Activated B cell treated with CpG ODN at 0.5 μM for 24 hours (primary cell): Measurements from ENCODE around the gene PRM2. TPM values are rescaled to one million over a fixed set of nuclear protein-coding genes. Genes with fewer than 3 reads are reported as not detected.

Experiments used
- ATAC-seq: fragments of 200-7000 bp; cut with Tn5 transposase; one replicate; pipeline ENCODE4 v1.10.0; 2021; ENCODE audit warnings: low read depth, mild to moderate bottlenecking, moderate library complexity
- CTCF ChIA-PET: fragments of 350-600 bp; sonication (Branson Sonifier 250); formaldehyde crosslinking; loops from one replicate; lab custom pipeline; 2021; ENCODE audit warnings: antibody characterized with exemption; lab: Charles Lee
- POLR2A ChIA-PET: fragments of 350-600 bp; sonication (Branson Sonifier 250); formaldehyde crosslinking; loops from one replicate; lab custom pipeline; 2021; ENCODE audit warnings: antibody characterized with exemption; lab: Charles Lee
- DNase-seq: peaks from one replicate; pipeline ENCODE4 v3.0.0; 2022
- H3K27ac Mint-ChIP-seq: one replicate; pipeline ENCODE4 v1.8.0; 2020; ENCODE audit warnings: mixed read lengths
- H3K27me3 Mint-ChIP-seq: one replicate; pipeline ENCODE4 v1.8.0; 2021; ENCODE audit warnings: mixed read lengths
- H3K36me3 Mint-ChIP-seq: one replicate; pipeline ENCODE4 v1.8.0; 2021; ENCODE audit warnings: low read depth, mixed read lengths
- H3K4me1 Mint-ChIP-seq: one replicate; pipeline ENCODE4 v1.8.0; 2021; ENCODE audit warnings: mixed read lengths
- H3K4me3 Mint-ChIP-seq: one replicate; pipeline ENCODE4 v1.8.0; 2020; ENCODE audit warnings: mild to moderate bottlenecking, mixed read lengths
- H3K9me3 Mint-ChIP-seq: one replicate; pipeline ENCODE4 v1.8.0; 2020; ENCODE audit warnings: mixed read lengths
- CTCF ChIP-seq: fragments of 200-600 bp; IDR thresholded peaks from one replicate; pipeline ENCODE4 v1.8.0; 2022; ENCODE audit warnings: antibody characterized with exemption, mild to moderate bottlenecking
- intact Hi-C: fragments of 100-400 bp; cut with micrococcal nuclease; formaldehyde crosslinking; loops from one replicate; pipeline ENCODE4 v1.15.1; 2024
- total RNA-seq: library from RNA; stranded (reverse); gene quantifications from 2 replicates; pipeline ENCODE4 v1.2.3, GENCODE V29; 2022

PRM2 gene
- total RNA-seq, 1 donor from 2014 or later = not detected

- Mint-ChIP-seq H3K27ac (peak overlapping the region; percentile 66), H3K4me3 (peak overlapping the region; percentile 38), H3K36me3 (no peaks in the 10 kb centered on the region), H3K27me3 (no peaks in the 10 kb centered on the region), H3K4me1 (peaks cover 74% of the 10 kb centered on the region), H3K9me3 (no peaks in the 10 kb centered on the region)
- ChIA-PET POLR2A (interaction anchor here (0.5 to 6.8 kb wide), 14 partner anchors 9 to 343 kb away, joined by 3 to 138 read pairs (median 8); partner anchors contain the start of gene SOCS1), CTCF (interaction anchor here (1.4 to 4.7 kb wide), 3 partner anchors 10 to 52 kb away, joined by 3 to 32 read pairs (median 16); partner anchors contain the start of gene SOCS1)
- ATAC-seq = no peak
- no peak for TF ChIP-seq CTCF
- DNase-seq = no peak
- intact Hi-C loops = no loop called here
These were observed 31.6 kb upstream of the PRM2 start for GRCh38 chr16:11307639-11308492.

- H3K4me3 Mint-ChIP-seq = no peak overlapping the region
- ATAC-seq = no peak
These were observed 30.8 kb upstream of the PRM2 start for GRCh38 chr16:11306997-11307638.

GRCh38 chr16:11306381-11306780, 30.1 kb upstream of the PRM2 start:
- Mint-ChIP-seq H3K9me3 (no peaks in the 10 kb centered on the region), H3K4me3 (no peak overlapping the region), H3K27ac (no peak overlapping the region), H3K36me3 (no peaks in the 10 kb centered on the region), H3K27me3 (no peaks in the 10 kb centered on the region), H3K4me1 (peaks cover 63% of the 10 kb centered on the region)
- ATAC-seq (no peak), DNase-seq (no peak)
- intact Hi-C loops = no loop called here
- POLR2A ChIA-PET = interaction anchor here (0.6 kb wide), 1 partner anchor 20 kb away, joined by 4 read pairs; no protein-coding TSS in a partner anchor
- CTCF ChIA-PET = no interaction called here
- TF ChIP-seq CTCF = no peak

More at GRCh38 chr16:11306997-11307638, 30.8 kb upstream of the PRM2 start:
- Mint-ChIP-seq H3K9me3 (no peaks in the 10 kb centered on the region), H3K27me3 (no peaks in the 10 kb centered on the region), H3K36me3 (no peaks in the 10 kb centered on the region), H3K27ac (peak overlapping the region; percentile 6), H3K4me1 (peaks cover 66% of the 10 kb centered on the region)
- ChIA-PET CTCF (interaction anchor here (2.7 to 4.7 kb wide), 2 partner anchors 9 to 48 kb away, joined by 16 to 32 read pairs; no protein-coding TSS in a partner anchor), POLR2A (interaction anchor here (0.6 to 6.8 kb wide), 8 partner anchors 9 to 342 kb away, joined by 4 to 138 read pairs (median 16); partner anchors contain the start of gene SOCS1)
- no peak for TF ChIP-seq CTCF
- intact Hi-C loops = no loop called here
- DNase-seq = no peak

- Mint-ChIP-seq H3K4me3 (no peak overlapping the region), H3K9me3 (no peaks in the 10 kb centered on the region), H3K4me1 (peaks cover 57% of the 10 kb centered on the region), H3K27me3 (no peaks in the 10 kb centered on the region), H3K36me3 (no peaks in the 10 kb centered on the region), H3K27ac (peak overlapping the region; percentile 24)
- POLR2A ChIA-PET = interaction anchor here (0.6 to 1.0 kb wide), 2 partner anchors 19 to 53 kb away, joined by 3 read pairs; no protein-coding TSS in a partner anchor
- intact Hi-C loops = no loop called here
- no peak for ATAC-seq
- CTCF ChIA-PET = interaction anchor here (0.7 kb wide), 1 partner anchor 45 kb away, joined by 3 read pairs; no protein-coding TSS in a partner anchor
- DNase-seq = no peak
- TF ChIP-seq CTCF = no peak
These were observed 27.3 kb upstream of the PRM2 start for GRCh38 chr16:11303405-11304138.
